Measurements from ENCODE around the gene FAU. TPM values are rescaled to one million over a fixed set of nuclear protein-coding genes. Genes with fewer than 3 reads are reported as not detected.

The FAU gene
- total and polyA plus RNA-seq, 10 of the 15 experiments (the other 5 are each of a cell fraction or from before 2014, with no cell fraction given), result 332 to 1,347 (median 990) TPM

DNA sequence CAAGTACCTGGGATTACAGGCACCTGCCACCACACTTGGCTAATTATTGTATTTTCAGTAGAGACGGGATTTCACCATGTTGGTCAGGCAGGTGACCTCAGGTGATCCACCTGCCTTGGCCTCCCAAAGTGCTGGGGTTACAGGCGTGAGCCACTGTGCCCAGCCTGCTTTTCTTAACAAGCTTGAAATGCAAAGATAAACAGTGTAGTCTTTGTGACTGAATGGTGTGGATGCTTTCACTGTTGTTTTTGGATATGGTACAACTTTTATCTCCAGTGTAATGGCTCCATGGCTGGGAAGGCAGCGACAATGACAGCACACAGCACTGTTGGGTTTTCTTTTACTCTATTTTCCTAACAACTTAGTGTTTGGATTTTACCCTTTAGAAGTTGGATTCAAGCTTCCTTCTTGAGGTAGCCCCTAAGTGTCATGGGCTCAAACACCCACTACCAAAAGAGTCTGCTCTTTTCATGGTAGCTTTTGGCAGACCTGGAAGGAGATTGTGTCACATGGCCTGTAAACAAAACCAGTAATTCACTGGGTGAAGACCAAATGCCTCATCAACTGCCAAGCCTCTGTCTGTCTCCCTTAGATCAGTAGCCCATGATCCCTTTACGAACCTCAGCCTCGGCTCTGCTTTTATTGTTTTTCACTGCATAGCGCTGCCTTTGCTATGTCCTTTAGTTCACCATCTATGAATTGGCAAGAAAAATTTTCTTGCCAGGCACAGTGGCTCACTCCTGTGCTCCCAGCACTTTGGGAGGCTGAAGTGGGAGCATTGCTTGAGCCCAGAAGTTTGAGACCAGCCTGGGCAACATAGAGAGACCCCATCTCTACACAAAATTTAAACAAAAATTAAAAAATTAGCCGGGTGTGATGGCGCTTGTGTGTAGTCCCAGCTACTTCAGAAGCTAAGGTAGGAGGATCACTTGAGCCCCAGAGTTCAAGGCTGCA is 19.5 kb downstream of the FAU start:
- Histone ChIP-seq H3K4me1 (ENCODE audit: control insufficient read depth, insufficient read depth, low read length) (peaks cover 2% of the 10 kb centered on the region; the same call in 1 of the 2 replicates), H3K79me2 (ENCODE audit: control insufficient read depth, insufficient read depth, low read length) (peaks cover 2% of the 10 kb centered on the region), H3K36me3 (ENCODE audit: control insufficient read depth in 2 of 2, insufficient read depth in 2 of 2, low read length in 1 of 2) (peaks cover 2 to 11% of the 10 kb centered on the region in 2 experiments; a peak in 3 of 4 replicates), H3K9ac (ENCODE audit: control insufficient read depth, insufficient read depth, low read length) (no peak overlapping the region), H3K9me3 (replicated peaks; ENCODE audit: control insufficient read depth, insufficient read depth, low read length) (no peaks in the 10 kb centered on the region), H3K27ac (ENCODE audit: control insufficient read depth, insufficient read depth) (no peak overlapping the region), H4K20me1 (ENCODE audit: control insufficient read depth, insufficient read depth) (no peaks in the 10 kb centered on the region), H2AFZ (ENCODE audit: control insufficient read depth, low read depth, low read length) (no peak overlapping the region), H3K27me3 (replicated peaks in 1 of 2; ENCODE audit: control insufficient read depth in 2 of 2, insufficient read depth in 2 of 2, low read length in 1 of 2) (no peaks in the 10 kb centered on the region), H3K4me2 (ENCODE audit: control insufficient read depth, insufficient read depth) (no peak overlapping the region), H3K4me3 (no peak overlapping the region)
- FAIRE-seq, result no peak
- CTCF ChIA-PET, result interaction anchor here (0.5 to 1.9 kb wide), 6 partner anchors 10 to 315 kb away, joined by 3 to 6 read pairs (median 4); partner anchors contain the start of gene ZNHIT2
- SMC1A ChIA-PET (ENCODE audit: uncharacterized antibody, unreplicated experiment), result interaction anchor here (0.6 to 2.0 kb wide), 3 partner anchors 8 to 227 kb away, joined by 3 to 5 read pairs (median 3); partner anchors contain the start of gene ARL2
- in situ Hi-C loops (cut with MboI), result no loop called here
- WGBS (ENCODE audit: insufficient coverage, insufficient replicate concordance, low lambda C conversion rate, missing lambda C conversion rate), result 95% methylated on average over 8 of the region's 8 CpGs
- no TSS peak for BruUV-seq (replicated peaks)
- intact Hi-C loops (cut with micrococcal nuclease; ENCODE audit: unreplicated experiment), result no loop called here
- DNase-seq (ENCODE audit: low read depth, low spot score), result no peak
- no peak for ATAC-seq
- RAD21 ChIA-PET (ENCODE audit: unreplicated experiment), result no interaction called here
- POLR2A ChIA-PET, result interaction anchor here (0.6 to 1.6 kb wide), 2 partner anchors 30 to 76 kb away, joined by 3 read pairs; no protein-coding TSS in a partner anchor
- TF ChIP-seq JUNB (IDR thresholded peaks at IDR 0.05), result no peak
- TF ChIP-seq, protein P1, sequence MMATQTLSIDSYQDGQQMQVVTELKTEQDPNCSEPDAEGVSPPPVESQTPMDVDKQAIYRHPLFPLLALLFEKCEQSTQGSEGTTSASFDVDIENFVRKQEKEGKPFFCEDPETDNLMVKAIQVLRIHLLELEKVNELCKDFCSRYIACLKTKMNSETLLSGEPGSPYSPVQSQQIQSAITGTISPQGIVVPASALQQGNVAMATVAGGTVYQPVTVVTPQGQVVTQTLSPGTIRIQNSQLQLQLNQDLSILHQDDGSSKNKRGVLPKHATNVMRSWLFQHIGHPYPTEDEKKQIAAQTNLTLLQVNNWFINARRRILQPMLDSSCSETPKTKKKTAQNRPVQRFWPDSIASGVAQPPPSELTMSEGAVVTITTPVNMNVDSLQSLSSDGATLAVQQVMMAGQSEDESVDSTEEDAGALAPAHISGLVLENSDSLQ (IDR thresholded peaks at IDR 0.05), result no peak
- no peak for TF ChIP-seq TCF3 (IDR thresholded peaks at IDR 0.05; ENCODE audit: borderline replicate concordance, insufficient read depth, low read depth, low read length)
- TF ChIP-seq, protein P2, sequence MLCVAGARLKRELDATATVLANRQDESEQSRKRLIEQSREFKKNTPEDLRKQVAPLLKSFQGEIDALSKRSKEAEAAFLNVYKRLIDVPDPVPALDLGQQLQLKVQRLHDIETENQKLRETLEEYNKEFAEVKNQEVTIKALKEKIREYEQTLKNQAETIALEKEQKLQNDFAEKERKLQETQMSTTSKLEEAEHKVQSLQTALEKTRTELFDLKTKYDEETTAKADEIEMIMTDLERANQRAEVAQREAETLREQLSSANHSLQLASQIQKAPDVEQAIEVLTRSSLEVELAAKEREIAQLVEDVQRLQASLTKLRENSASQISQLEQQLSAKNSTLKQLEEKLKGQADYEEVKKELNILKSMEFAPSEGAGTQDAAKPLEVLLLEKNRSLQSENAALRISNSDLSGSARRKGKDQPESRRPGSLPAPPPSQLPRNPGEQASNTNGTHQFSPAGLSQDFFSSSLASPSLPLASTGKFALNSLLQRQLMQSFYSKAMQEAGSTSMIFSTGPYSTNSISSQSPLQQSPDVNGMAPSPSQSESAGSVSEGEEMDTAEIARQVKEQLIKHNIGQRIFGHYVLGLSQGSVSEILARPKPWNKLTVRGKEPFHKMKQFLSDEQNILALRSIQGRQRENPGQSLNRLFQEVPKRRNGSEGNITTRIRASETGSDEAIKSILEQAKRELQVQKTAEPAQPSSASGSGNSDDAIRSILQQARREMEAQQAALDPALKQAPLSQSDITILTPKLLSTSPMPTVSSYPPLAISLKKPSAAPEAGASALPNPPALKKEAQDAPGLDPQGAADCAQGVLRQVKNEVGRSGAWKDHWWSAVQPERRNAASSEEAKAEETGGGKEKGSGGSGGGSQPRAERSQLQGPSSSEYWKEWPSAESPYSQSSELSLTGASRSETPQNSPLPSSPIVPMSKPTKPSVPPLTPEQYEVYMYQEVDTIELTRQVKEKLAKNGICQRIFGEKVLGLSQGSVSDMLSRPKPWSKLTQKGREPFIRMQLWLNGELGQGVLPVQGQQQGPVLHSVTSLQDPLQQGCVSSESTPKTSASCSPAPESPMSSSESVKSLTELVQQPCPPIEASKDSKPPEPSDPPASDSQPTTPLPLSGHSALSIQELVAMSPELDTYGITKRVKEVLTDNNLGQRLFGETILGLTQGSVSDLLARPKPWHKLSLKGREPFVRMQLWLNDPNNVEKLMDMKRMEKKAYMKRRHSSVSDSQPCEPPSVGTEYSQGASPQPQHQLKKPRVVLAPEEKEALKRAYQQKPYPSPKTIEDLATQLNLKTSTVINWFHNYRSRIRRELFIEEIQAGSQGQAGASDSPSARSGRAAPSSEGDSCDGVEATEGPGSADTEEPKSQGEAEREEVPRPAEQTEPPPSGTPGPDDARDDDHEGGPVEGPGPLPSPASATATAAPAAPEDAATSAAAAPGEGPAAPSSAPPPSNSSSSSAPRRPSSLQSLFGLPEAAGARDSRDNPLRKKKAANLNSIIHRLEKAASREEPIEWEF (IDR thresholded peaks at IDR 0.05; ENCODE audit: insufficient replicate concordance, low read depth, low read length), result no peak
- no peak for TF ChIP-seq NR2C2 (IDR thresholded peaks at IDR 0.05; ENCODE audit: borderline replicate concordance, control insufficient read depth, insufficient read length, low read depth)
- TF ChIP-seq MTA3 (IDR thresholded peaks at IDR 0.05; ENCODE audit: borderline replicate concordance, low read length), result no peak
- TF ChIP-seq, protein P3, sequence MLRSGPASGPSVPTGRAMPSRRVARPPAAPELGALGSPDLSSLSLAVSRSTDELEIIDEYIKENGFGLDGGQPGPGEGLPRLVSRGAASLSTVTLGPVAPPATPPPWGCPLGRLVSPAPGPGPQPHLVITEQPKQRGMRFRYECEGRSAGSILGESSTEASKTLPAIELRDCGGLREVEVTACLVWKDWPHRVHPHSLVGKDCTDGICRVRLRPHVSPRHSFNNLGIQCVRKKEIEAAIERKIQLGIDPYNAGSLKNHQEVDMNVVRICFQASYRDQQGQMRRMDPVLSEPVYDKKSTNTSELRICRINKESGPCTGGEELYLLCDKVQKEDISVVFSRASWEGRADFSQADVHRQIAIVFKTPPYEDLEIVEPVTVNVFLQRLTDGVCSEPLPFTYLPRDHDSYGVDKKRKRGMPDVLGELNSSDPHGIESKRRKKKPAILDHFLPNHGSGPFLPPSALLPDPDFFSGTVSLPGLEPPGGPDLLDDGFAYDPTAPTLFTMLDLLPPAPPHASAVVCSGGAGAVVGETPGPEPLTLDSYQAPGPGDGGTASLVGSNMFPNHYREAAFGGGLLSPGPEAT (IDR thresholded peaks at IDR 0.05; ENCODE audit: low read depth), result no peak

Data from GM12878 (cell line).